ENCODE measurements around the gene LSS. TPM values are rescaled to one million over a fixed set of nuclear protein-coding genes. Genes with fewer than 3 reads are reported as not detected.

Gene LSS
- total RNA-seq, 1 experiment from 2014 or later, result 101 TPM

GRCh38 chr21:46220275-46220810 is 8.2 kb downstream of the LSS start (continued):
- TF ChIP-seq USF2 (CRISPR knock-in tag; IDR thresholded peaks at IDR 0.05), result no peak
- no peak for TF ChIP-seq ZBTB43 (CRISPR knock-in tag; IDR thresholded peaks at IDR 0.05)
- TF ChIP-seq ZNF396 (CRISPR knock-in tag; IDR thresholded peaks at IDR 0.05; ENCODE audit: borderline replicate concordance), result no peak
- no peak for TF ChIP-seq NFATC4 (CRISPR knock-in tag; IDR thresholded peaks at IDR 0.05)
- no peak for TF ChIP-seq ZNF532 (CRISPR knock-in tag; IDR thresholded peaks at IDR 0.05; ENCODE audit: borderline replicate concordance)

DNA sequence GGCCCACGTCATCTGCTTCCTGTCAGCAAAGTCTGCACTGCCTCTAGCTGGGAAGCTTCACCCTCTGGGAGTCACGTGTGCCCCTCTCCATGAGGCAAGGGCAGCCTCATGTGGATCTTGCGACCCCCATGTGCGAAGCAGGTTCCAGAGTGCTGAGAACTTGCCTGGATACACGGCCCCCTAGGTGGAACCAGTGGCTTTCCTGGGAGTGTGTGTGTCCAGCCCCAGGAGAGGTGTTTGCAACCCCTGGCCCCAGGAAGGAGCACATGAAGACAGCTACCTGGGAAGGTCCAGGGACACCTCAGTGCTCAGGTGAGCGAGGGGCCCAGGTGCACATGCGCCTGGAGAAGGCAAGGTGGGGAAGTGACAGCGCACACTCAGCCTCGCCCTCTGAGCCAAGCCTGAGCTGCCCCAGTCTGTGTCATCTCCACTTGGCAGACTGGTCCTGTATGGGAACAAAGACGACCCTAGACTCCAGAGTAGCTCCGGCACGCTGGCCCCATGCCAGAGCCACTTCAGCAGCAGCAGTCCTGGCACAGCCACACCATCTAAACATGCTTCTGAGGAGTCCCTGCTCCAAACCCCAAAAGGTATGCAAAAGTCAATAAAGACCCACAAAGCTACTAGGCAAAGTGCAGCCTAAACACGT is 8.9 kb downstream of the LSS start:
- TF ChIP-seq, protein P1, sequence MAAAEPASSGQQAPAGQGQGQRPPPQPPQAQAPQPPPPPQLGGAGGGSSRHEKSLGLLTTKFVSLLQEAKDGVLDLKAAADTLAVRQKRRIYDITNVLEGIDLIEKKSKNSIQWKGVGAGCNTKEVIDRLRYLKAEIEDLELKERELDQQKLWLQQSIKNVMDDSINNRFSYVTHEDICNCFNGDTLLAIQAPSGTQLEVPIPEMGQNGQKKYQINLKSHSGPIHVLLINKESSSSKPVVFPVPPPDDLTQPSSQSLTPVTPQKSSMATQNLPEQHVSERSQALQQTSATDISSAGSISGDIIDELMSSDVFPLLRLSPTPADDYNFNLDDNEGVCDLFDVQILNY (CRISPR knock-in tag; IDR thresholded peaks at IDR 0.05), result no peak
- TF ChIP-seq GABPB1 (CRISPR knock-in tag; IDR thresholded peaks at IDR 0.05) (no peak), TEAD4 (CRISPR knock-in tag; IDR thresholded peaks at IDR 0.05) (no peak), KAT7 (CRISPR knock-in tag; IDR thresholded peaks at IDR 0.05; ENCODE audit: borderline replicate concordance) (no peak)
- TF ChIP-seq, protein P2, sequence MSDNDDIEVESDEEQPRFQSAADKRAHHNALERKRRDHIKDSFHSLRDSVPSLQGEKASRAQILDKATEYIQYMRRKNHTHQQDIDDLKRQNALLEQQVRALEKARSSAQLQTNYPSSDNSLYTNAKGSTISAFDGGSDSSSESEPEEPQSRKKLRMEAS (CRISPR knock-in tag; IDR thresholded peaks at IDR 0.05), result no peak
- TF ChIP-seq, protein P3, sequence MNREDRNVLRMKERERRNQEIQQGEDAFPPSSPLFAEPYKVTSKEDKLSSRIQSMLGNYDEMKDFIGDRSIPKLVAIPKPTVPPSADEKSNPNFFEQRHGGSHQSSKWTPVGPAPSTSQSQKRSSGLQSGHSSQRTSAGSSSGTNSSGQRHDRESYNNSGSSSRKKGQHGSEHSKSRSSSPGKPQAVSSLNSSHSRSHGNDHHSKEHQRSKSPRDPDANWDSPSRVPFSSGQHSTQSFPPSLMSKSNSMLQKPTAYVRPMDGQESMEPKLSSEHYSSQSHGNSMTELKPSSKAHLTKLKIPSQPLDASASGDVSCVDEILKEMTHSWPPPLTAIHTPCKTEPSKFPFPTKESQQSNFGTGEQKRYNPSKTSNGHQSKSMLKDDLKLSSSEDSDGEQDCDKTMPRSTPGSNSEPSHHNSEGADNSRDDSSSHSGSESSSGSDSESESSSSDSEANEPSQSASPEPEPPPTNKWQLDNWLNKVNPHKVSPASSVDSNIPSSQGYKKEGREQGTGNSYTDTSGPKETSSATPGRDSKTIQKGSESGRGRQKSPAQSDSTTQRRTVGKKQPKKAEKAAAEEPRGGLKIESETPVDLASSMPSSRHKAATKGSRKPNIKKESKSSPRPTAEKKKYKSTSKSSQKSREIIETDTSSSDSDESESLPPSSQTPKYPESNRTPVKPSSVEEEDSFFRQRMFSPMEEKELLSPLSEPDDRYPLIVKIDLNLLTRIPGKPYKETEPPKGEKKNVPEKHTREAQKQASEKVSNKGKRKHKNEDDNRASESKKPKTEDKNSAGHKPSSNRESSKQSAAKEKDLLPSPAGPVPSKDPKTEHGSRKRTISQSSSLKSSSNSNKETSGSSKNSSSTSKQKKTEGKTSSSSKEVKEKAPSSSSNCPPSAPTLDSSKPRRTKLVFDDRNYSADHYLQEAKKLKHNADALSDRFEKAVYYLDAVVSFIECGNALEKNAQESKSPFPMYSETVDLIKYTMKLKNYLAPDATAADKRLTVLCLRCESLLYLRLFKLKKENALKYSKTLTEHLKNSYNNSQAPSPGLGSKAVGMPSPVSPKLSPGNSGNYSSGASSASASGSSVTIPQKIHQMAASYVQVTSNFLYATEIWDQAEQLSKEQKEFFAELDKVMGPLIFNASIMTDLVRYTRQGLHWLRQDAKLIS (CRISPR knock-in tag; IDR thresholded peaks at IDR 0.05; ENCODE audit: borderline replicate concordance), result no peak
- POLR2A ChIA-PET, result no interaction called here
- no peak overlapping the region for H3K4me3 Mint-ChIP-seq
- H3K4me1 Mint-ChIP-seq, result no peaks in the 10 kb centered on the region
- DNase-seq (ENCODE audit: low spot score) (no peak), ATAC-seq (no peak)
- H3K27me3 Mint-ChIP-seq (ENCODE audit: low read depth), result no peaks in the 10 kb centered on the region
- H3K36me3 Mint-ChIP-seq, result peaks cover 37% of the 10 kb centered on the region
- no peaks in the 10 kb centered on the region for H3K9me3 Mint-ChIP-seq
- peak overlapping the region; percentile 64; the same call in 1 of the 2 replicates for H3K27ac Mint-ChIP-seq
- CTCF ChIA-PET, result no interaction called here

Data from WTC11 (cell line).